Testis (tissue), 3 donors: Measurements from ENCODE around the gene LTB4R2. TPM values are rescaled to one million over a fixed set of nuclear protein-coding genes. Genes with fewer than 3 reads are reported as not detected.
"Not testable (repeated sequence)": the region's sequence is repeated elsewhere in the genome, so short reads cannot be mapped to it uniquely, and the experiment has no call there.

ENCODE experiments used
- DNase-seq: peaks from one replicate; pipeline ENCODE4 v3.0.0-alpha.2; 2019
- H3K27ac ChIP-seq, 2 donors: fragments of 200-600 bp; sonication (generic); one replicate each; pipeline ENCODE4 v1.5.1; 2019
- H3K27me3 ChIP-seq: fragments of 200-600 bp; sonication (generic); one replicate; pipeline ENCODE4 v1.5.1; 2019
- H3K36me3 ChIP-seq: fragments of 200-600 bp; sonication (generic); one replicate; pipeline ENCODE4 v1.5.1; 2017; ENCODE audit warnings: low read depth; ENCODE audit errors: missing control alignments
- H3K4me1 ChIP-seq: fragments of 200-600 bp; sonication (generic); one replicate; pipeline ENCODE4 v1.5.1; 2019
- H3K4me3 ChIP-seq, 2 donors: fragments of 200-600 bp; sonication (generic); one replicate each; pipeline ENCODE4 v1.5.1; 2017 to 2019
- H3K9me3 ChIP-seq: fragments of 200-600 bp; sonication (generic); one replicate; pipeline ENCODE4 v1.5.1; 2017
- POLR2A ChIP-seq: fragments of 450-650 bp; IDR thresholded peaks from one replicate; pipeline ENCODE4 v1.6.1; 2017; ENCODE audit warnings: antibody characterized with exemption, mild to moderate bottlenecking, moderate library complexity
- WGBS, 2 donors: methylation state at CpG; one replicate each; pipeline ENCODE4 v1.1.5; 2018; 5-methylcytosine and 5-hydroxymethylcytosine counted together
- intact Hi-C: fragments of 100-400 bp; cut with DNase I; formaldehyde crosslinking; loops from one replicate; pipeline ENCODE4 v1.15.1; 2023; ENCODE audit warnings: low total_unique reads
- polyA plus RNA-seq: library from polyadenylated mRNA; stranded (reverse); fragments of 350-450 nt; fragmentation: Illumina TruSeq; extraction: RNeasy Lipid Tissue Mini Kit (QIAGEN cat#74804); gene quantifications from one replicate; pipeline ENCODE4 v1.2.3, GENCODE V29; 2014; ENCODE audit warnings: low read depth, low replicate concordance; ENCODE audit not compliant: insufficient read depth
- total RNA-seq, 2 donors: library from RNA; depleted of rRNA; stranded (reverse); fragments of >200 nt; gene quantifications; one replicate each; pipeline ENCODE4 v1.2.3, GENCODE V29; 2016
- TF ChIP-seq, protein P1 (sequence below), 3 experiments: fragments of 450-650 bp in 2 of 3; fragments of 200-600 bp in 1 of 3; sonication (generic) in 1 of 3; IDR thresholded peaks; one replicate each; pipeline ENCODE4 v1.5.1; 2016 to 2019; ENCODE audit warnings: antibody characterized with exemption in 3 of 3, mild to moderate bottlenecking in 2 of 3, moderate library complexity in 1 of 3

Gene LTB4R2
- total and polyA plus RNA-seq, 3 donors from 2014 or later, result 4.2 to 28.1 (median 23.4) TPM

DNA sequence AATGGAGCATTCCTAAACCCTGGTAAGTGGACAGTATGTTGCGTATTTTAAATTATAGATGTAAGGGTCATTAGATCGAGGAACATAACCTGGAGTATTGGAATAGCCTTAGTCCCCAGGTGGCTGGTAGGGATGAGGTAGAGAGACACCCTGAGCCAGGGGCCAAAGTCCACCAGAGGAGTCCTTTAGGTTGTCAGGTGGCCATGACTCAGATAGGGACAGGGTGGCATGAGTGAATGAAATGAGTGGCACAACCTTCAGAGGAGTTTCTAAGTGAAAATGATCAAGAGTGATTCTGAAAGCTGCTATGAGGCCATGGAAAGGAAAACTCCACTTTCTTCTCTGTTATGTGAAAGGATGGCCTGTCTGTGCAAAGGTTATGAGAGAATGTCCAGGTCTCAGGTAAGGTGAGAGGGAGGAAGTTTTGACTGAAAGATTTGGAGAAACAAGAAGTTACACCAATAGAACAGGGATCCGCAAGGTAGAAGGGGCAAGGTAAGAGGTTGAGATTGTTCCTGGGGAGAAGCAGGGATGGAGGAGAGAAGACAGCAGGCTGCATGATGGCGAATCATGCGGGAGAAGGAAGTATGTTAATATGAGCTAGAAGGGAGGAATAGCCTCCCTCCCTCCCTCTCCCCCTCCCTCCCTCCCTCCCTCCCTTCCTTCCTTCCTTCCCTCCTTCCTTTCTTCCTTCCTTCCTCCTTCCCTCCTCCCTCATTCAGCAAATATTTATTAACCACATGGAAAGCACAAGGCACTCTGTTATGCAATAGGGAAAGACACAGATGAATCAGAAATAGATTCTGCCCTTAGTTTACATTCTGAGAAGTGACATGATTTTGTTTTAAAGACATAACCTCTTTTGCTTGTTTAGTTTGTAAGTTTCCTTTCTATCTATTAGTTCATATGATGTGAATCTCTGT, 43.9 kb downstream of the LTB4R2 start:
- intact Hi-C loops, result no loop called here
- TF ChIP-seq POLR2A, result no peak
- TF ChIP-seq, protein P1, sequence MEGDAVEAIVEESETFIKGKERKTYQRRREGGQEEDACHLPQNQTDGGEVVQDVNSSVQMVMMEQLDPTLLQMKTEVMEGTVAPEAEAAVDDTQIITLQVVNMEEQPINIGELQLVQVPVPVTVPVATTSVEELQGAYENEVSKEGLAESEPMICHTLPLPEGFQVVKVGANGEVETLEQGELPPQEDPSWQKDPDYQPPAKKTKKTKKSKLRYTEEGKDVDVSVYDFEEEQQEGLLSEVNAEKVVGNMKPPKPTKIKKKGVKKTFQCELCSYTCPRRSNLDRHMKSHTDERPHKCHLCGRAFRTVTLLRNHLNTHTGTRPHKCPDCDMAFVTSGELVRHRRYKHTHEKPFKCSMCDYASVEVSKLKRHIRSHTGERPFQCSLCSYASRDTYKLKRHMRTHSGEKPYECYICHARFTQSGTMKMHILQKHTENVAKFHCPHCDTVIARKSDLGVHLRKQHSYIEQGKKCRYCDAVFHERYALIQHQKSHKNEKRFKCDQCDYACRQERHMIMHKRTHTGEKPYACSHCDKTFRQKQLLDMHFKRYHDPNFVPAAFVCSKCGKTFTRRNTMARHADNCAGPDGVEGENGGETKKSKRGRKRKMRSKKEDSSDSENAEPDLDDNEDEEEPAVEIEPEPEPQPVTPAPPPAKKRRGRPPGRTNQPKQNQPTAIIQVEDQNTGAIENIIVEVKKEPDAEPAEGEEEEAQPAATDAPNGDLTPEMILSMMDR (IDR thresholded peaks at IDR 0.05), result no peak
- WGBS, 2 donors, result 79 to 88% methylated on average over 5 of the region's 5 CpGs
- no peaks in the 10 kb centered on the region for H3K27me3 ChIP-seq
- H3K4me3 ChIP-seq, result no peak overlapping the region
- H3K9me3 ChIP-seq, result no peaks in the 10 kb centered on the region
- H3K36me3 ChIP-seq, result no peaks in the 10 kb centered on the region
- no peak for DNase-seq
- peaks cover 4% of the 10 kb centered on the region for H3K4me1 ChIP-seq
- H3K27ac ChIP-seq, result no peak overlapping the region

DNA sequence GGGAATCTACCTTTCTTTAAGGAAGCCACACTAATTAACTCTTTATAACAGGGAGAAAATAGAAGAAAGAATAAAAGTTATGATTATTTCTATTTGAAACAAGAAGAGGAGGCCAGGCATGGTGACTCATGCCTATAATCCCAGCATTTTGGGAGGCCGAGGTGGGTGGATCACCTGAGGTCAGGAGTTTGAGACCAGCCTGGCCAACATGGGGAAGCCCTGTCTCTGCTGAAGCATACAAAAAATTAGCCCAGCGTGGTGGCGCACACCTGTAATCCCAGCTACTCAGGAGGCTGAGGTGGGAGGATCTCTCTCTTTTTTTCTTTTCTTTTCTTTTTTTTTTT, 44.5 kb downstream of the LTB4R2 start:
- H3K4me1 ChIP-seq, intact Hi-C loops, DNase-seq, H3K27ac ChIP-seq, H3K4me3 ChIP-seq, H3K36me3 ChIP-seq, H3K27me3 ChIP-seq, H3K9me3 ChIP-seq: not testable (repeated sequence)
- 90 to 94% methylated on average over 3 of the region's 3 CpGs for WGBS, 2 donors

DNA sequence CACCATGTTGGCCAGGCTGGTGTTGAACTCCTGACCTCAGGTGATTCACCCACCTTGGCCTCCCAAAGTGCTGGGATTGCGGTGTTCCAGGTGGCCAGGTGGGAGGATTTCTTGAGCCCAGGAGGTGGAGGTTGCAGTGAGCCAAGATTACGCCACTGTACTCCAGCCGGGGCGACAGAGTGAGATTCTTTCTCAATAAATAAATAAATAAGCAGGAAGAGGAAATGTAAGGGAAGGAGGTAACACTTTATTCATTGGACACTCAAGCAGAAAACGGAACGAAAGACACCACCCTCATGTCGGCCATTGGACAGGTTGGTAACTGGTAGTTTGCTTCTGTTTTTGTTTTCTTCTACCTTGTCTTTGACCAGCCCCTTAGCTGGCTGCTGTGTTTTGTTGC, 45.1 kb downstream of the LTB4R2 start:
- H3K27ac ChIP-seq, result no peak overlapping the region
- no peak for TF ChIP-seq POLR2A
- TF ChIP-seq, protein P1 (IDR thresholded peaks at IDR 0.05), result no peak
- H3K36me3 ChIP-seq, result no peaks in the 10 kb centered on the region
- no peaks in the 10 kb centered on the region for H3K27me3 ChIP-seq
- H3K4me1 ChIP-seq, result peaks cover 4% of the 10 kb centered on the region
- no peaks in the 10 kb centered on the region for H3K9me3 ChIP-seq
- no peak overlapping the region for H3K4me3 ChIP-seq
- intact Hi-C loops, result no loop called here
- no peak for DNase-seq
- 90 to 94% methylated on average over 7 of the region's 7 CpGs for WGBS, 2 donors

DNA sequence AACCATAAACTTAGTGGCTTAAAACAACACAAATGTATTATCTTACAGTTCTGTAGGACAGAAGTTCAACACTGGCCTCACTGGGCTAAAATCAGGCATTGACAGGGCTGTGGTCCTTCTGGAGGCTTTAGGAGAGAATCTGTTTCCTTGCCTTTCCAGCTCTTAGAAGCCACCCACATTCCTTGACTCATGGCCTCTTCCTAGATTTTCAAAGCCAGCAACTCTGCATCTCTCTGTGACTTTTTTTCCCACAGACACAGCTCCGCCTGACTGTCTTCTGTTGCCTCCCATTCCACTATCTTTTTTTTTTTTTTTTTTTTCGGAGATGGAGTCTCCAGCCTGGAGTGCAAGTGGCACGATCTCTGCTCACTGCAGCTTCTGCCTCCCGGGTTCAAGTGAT, 46.3 kb downstream of the LTB4R2 start:
- Histone ChIP-seq H3K4me3 (no peak overlapping the region), H3K4me1 (peaks cover 4% of the 10 kb centered on the region), H3K27me3 (no peaks in the 10 kb centered on the region), H3K9me3 (no peaks in the 10 kb centered on the region), H3K27ac (no peak overlapping the region), H3K36me3 (no peaks in the 10 kb centered on the region)
- intact Hi-C loops, result no loop called here
- WGBS, 2 donors, result 90 to 95% methylated on average over 4 of the region's 4 CpGs
- no peak for TF ChIP-seq POLR2A
- TF ChIP-seq, protein P1 (IDR thresholded peaks at IDR 0.05), result no peak
- DNase-seq, result no peak

DNA sequence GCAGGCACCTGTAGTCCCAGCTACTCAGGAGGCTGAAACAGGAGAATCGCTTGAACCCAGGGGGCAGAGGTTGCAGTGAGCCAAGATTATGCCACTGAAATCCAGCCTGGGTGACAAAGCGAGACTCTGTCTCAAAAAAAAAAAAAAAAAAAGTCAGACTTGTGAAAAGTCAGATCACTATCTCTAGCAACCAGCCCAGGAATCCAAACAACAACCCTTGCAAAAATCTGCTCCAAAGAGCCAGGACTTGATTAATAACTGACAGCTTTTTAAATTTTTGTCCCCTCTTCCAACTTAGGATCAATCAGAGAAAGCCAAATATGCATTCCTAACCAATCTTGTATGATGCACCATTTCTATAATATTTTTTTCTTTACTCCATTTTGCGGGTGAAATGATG, 50.3 kb downstream of the LTB4R2 start:
- Histone ChIP-seq H3K4me1 (peaks cover under 1% of the 10 kb centered on the region), H3K9me3 (no peaks in the 10 kb centered on the region), H3K27ac (no peak overlapping the region), H3K27me3 (no peaks in the 10 kb centered on the region), H3K36me3 (no peaks in the 10 kb centered on the region), H3K4me3 (no peak overlapping the region)
- 96% methylated on average over 3 of the region's 3 CpGs for WGBS, 2 donors
- no peak for TF ChIP-seq POLR2A
- TF ChIP-seq, protein P1 (IDR thresholded peaks at IDR 0.05), result no peak
- intact Hi-C loops, result no loop called here
- DNase-seq, result no peak
